ENCODE results near the gene CREBRF. TPM values are rescaled to one million over a fixed set of nuclear protein-coding genes. Genes with fewer than 3 reads are reported as not detected.
"Not testable (repeated sequence)": the region's sequence is repeated elsewhere in the genome, so short reads cannot be mapped to it uniquely, and the experiment has no call there.

Gene CREBRF
- total and polyA plus RNA-seq, 2 experiments from 2014 or later = 3.2 to 14.6 TPM

DNA sequence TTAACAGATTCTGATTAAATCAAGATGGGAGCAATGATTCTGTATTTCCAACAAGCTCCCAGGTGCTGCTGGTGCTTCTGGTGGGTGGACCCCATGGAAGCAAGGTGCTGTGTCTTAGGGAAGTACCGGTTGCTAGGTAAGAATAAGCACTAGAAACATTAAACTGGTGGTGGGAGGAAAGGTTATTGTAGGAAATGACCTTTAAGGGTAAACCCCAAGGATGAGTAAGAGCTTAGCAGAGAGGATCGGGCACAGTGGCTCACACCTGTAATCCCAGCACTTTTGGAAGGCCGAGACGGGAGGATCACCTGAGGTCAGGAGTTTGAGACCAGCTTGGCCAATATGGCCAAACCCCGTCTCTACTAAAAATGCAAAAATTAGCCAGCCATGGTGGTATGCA, 16.2 kb upstream of the CREBRF start:
- Histone ChIP-seq H3K4me1 (ENCODE audit: insufficient read depth) (peaks cover 13% of the 10 kb centered on the region), H2AFZ (no peak overlapping the region), H3K9ac (no peak overlapping the region), H3F3A (ENCODE audit: insufficient read depth) (peaks cover 7% of the 10 kb centered on the region; the same call in 1 of the 2 replicates), H4K20me1 (ENCODE audit: insufficient read depth) (no peaks in the 10 kb centered on the region), H3K9me3 (ENCODE audit: low read depth) (no peaks in the 10 kb centered on the region), H3K27me3 (replicated peaks; ENCODE audit: insufficient read depth) (no peaks in the 10 kb centered on the region), H3K9me2 (ENCODE audit: insufficient read depth) (no peaks in the 10 kb centered on the region), H3K4me3 (no peak overlapping the region), H3K36me3 (ENCODE audit: low read depth) (no peaks in the 10 kb centered on the region), H3K79me2 (ENCODE audit: insufficient read depth) (peaks cover 19% of the 10 kb centered on the region), H3K27ac (no peak overlapping the region), H3K4me2 (ENCODE audit: unreplicated experiment) (no peak overlapping the region)
- 96 to 99% methylated on average over 5 of the region's 5 CpGs for WGBS, 2 experiments (ENCODE audit: low coverage in 1 of 2, low lambda C conversion rate in 2 of 2, missing lambda C conversion rate in 2 of 2)
- TF ChIP-seq EZH2 (IDR thresholded peaks at IDR 0.05; ENCODE audit: insufficient read depth, poor library complexity, severe bottlenecking) (no peak), EZH2phosphoT487 (IDR thresholded peaks at IDR 0.05; ENCODE audit: insufficient read depth, low read depth) (no peak)
- no peak for DNase-seq
- in situ Hi-C loops (cut with MboI) = no loop called here

GRCh38 chr5:173041881-173042762, 14.0 kb upstream of the CREBRF start:
- TF ChIP-seq EZH2phosphoT487 (IDR thresholded peaks at IDR 0.05; ENCODE audit: insufficient read depth, low read depth) (no peak), EZH2 (IDR thresholded peaks at IDR 0.05; ENCODE audit: insufficient read depth, poor library complexity, severe bottlenecking) (no peak)
- Histone ChIP-seq H3K4me3 (no peak overlapping the region), H3K9me2 (ENCODE audit: insufficient read depth) (no peaks in the 10 kb centered on the region), H4K20me1 (ENCODE audit: insufficient read depth) (no peaks in the 10 kb centered on the region), H3K27ac (no peak overlapping the region), H3K9ac (no peak overlapping the region), H2AFZ (no peak overlapping the region), H3K79me2 (ENCODE audit: insufficient read depth) (no peaks in the 10 kb centered on the region), H3K4me1 (ENCODE audit: insufficient read depth) (no peaks in the 10 kb centered on the region), H3F3A (ENCODE audit: insufficient read depth) (no peaks in the 10 kb centered on the region), H3K9me3 (ENCODE audit: low read depth) (no peaks in the 10 kb centered on the region), H3K36me3 (ENCODE audit: low read depth) (no peaks in the 10 kb centered on the region), H3K27me3 (replicated peaks; ENCODE audit: insufficient read depth) (no peaks in the 10 kb centered on the region), H3K4me2 (ENCODE audit: unreplicated experiment) (no peak overlapping the region)
- no peak for DNase-seq
- in situ Hi-C loops (cut with MboI) = no loop called here
- 91 to 95% methylated on average over 7 of the region's 7 CpGs for WGBS, 2 experiments (ENCODE audit: low coverage in 1 of 2, low lambda C conversion rate in 2 of 2, missing lambda C conversion rate in 2 of 2)

DNA sequence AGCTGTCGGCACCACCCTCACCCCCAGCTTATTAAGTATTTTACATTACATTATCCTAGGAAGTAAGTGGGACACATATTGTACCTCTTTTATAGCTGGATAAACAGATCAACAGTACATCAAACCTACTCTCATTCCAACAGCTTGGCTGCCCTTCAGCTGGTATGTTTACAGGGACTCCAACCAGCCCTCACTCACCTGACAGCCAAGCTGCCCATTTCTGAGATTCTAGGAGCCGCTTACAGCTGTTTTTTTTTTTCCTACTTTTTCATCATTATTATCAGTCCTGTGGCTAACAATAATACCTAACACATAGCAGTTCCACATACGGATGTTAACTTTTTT, 13.4 kb upstream of the CREBRF start:
- 72 to 74% methylated on average over 3 of the region's 3 CpGs for WGBS, 2 experiments (ENCODE audit: low coverage in 1 of 2, low lambda C conversion rate in 2 of 2, missing lambda C conversion rate in 2 of 2)
- no peak for DNase-seq
- Histone ChIP-seq H3F3A (ENCODE audit: insufficient read depth) (no peaks in the 10 kb centered on the region), H3K4me1 (ENCODE audit: insufficient read depth) (no peaks in the 10 kb centered on the region), H3K9ac (no peak overlapping the region), H3K79me2 (ENCODE audit: insufficient read depth) (no peaks in the 10 kb centered on the region), H3K27me3 (replicated peaks; ENCODE audit: insufficient read depth) (no peaks in the 10 kb centered on the region), H3K27ac (no peak overlapping the region), H3K4me3 (no peak overlapping the region), H2AFZ (no peak overlapping the region), H3K9me2 (ENCODE audit: insufficient read depth) (no peaks in the 10 kb centered on the region), H3K36me3 (ENCODE audit: low read depth) (no peaks in the 10 kb centered on the region), H3K9me3 (ENCODE audit: low read depth) (no peaks in the 10 kb centered on the region), H4K20me1 (ENCODE audit: insufficient read depth) (no peaks in the 10 kb centered on the region), H3K4me2 (ENCODE audit: unreplicated experiment) (no peak overlapping the region)
- in situ Hi-C loops (cut with MboI) = no loop called here
- TF ChIP-seq EZH2 (IDR thresholded peaks at IDR 0.05; ENCODE audit: insufficient read depth, poor library complexity, severe bottlenecking) = no peak
- no peak for TF ChIP-seq EZH2phosphoT487 (IDR thresholded peaks at IDR 0.05; ENCODE audit: insufficient read depth, low read depth)

GRCh38 chr5:173045474-173045873, 10.7 kb upstream of the CREBRF start:
- Histone ChIP-seq H3K9me3 (ENCODE audit: low read depth) (no peaks in the 10 kb centered on the region), H3K9ac (no peak overlapping the region), H4K20me1 (ENCODE audit: insufficient read depth) (no peaks in the 10 kb centered on the region), H3K4me3 (no peak overlapping the region), H3F3A (ENCODE audit: insufficient read depth) (0 out of 2 replicates have a peak, but pooled peaks cover 1% of the 10 kb centered on the region), H3K4me2 (ENCODE audit: unreplicated experiment) (no peak overlapping the region), H2AFZ (no peak overlapping the region), H3K36me3 (ENCODE audit: low read depth) (no peaks in the 10 kb centered on the region), H3K9me2 (ENCODE audit: insufficient read depth) (no peaks in the 10 kb centered on the region), H3K27me3 (replicated peaks; ENCODE audit: insufficient read depth) (no peaks in the 10 kb centered on the region), H3K79me2 (ENCODE audit: insufficient read depth) (no peaks in the 10 kb centered on the region), H3K27ac (no peak overlapping the region), H3K4me1 (ENCODE audit: insufficient read depth) (peaks cover 1% of the 10 kb centered on the region; the same call in 1 of the 2 replicates)
- no peak for TF ChIP-seq EZH2phosphoT487 (IDR thresholded peaks at IDR 0.05; ENCODE audit: insufficient read depth, low read depth)
- TF ChIP-seq EZH2 (IDR thresholded peaks at IDR 0.05; ENCODE audit: insufficient read depth, poor library complexity, severe bottlenecking) = no peak
- WGBS, 2 experiments (ENCODE audit: low coverage in 1 of 2, low lambda C conversion rate in 2 of 2, missing lambda C conversion rate in 2 of 2) = 46 to 48% methylated on average over 8 of the region's 8 CpGs
- DNase-seq = no peak
- in situ Hi-C loops (cut with MboI) = no loop called here

GRCh38 chr5:173047096-173047837, 8.9 kb upstream of the CREBRF start:
- H3K27me3 ChIP-seq (replicated peaks; ENCODE audit: insufficient read depth); H3K27ac ChIP-seq; in situ Hi-C loops (cut with MboI); H3F3A ChIP-seq (ENCODE audit: insufficient read depth); H4K20me1 ChIP-seq (ENCODE audit: insufficient read depth); H3K36me3 ChIP-seq (ENCODE audit: low read depth); H3K9ac ChIP-seq; H3K9me2 ChIP-seq (ENCODE audit: insufficient read depth); H3K4me3 ChIP-seq; H2AFZ ChIP-seq; H3K9me3 ChIP-seq (ENCODE audit: low read depth); H3K4me2 ChIP-seq (ENCODE audit: unreplicated experiment); H3K79me2 ChIP-seq (ENCODE audit: insufficient read depth); DNase-seq: not testable (repeated sequence)
- WGBS, 2 experiments (ENCODE audit: low coverage in 1 of 2, low lambda C conversion rate in 2 of 2, missing lambda C conversion rate in 2 of 2) = 62 to 66% methylated on average over 12 of the region's 12 CpGs
- peaks cover 18% of the 10 kb centered on the region for H3K4me1 ChIP-seq (ENCODE audit: insufficient read depth)

Data from GM23248 (cell line).